WTC11 (cell line): ENCODE measurements around the gene WNT16. TPM values are rescaled to one million over a fixed set of nuclear protein-coding genes. Genes with fewer than 3 reads are reported as not detected.

Experiments used
- ATAC-seq: fragments of 200-7000 bp; cut with Tn5 transposase; 2 replicates; pipeline ENCODE4 v1.10.0; 2021; ENCODE audit warnings: mild to moderate bottlenecking, moderate library complexity
- CTCF ChIA-PET: fragments of 300-600 bp; sonication (Branson Sonifier 250); formaldehyde crosslinking; loops from one replicate; lab custom pipeline; 2021; ENCODE audit warnings: antibody characterized with exemption; lab: Charles Lee
- POLR2A ChIA-PET: fragments of 350-600 bp; sonication (Branson Sonifier 250); formaldehyde crosslinking; loops from one replicate; lab custom pipeline; 2021; ENCODE audit warnings: antibody characterized with exemption; lab: Charles Lee
- DNase-seq: peaks from one replicate; pipeline ENCODE4 v3.0.0; 2021; ENCODE audit warnings: low spot score
- H3K27ac Mint-ChIP-seq: 2 replicates; pipeline ENCODE4 v1.8.0; 2021; ENCODE audit warnings: mixed read lengths
- H3K27me3 Mint-ChIP-seq: 2 replicates; pipeline ENCODE4 v1.8.0; 2021; ENCODE audit warnings: low read depth, mild to moderate bottlenecking, moderate library complexity, mixed read lengths
- H3K36me3 Mint-ChIP-seq: 2 replicates; pipeline ENCODE4 v1.8.0; 2021; ENCODE audit warnings: mixed read lengths
- H3K4me1 Mint-ChIP-seq: 2 replicates; pipeline ENCODE4 v1.8.0; 2022; ENCODE audit warnings: mixed read lengths
- H3K4me3 Mint-ChIP-seq: 2 replicates; pipeline ENCODE4 v1.8.0; 2021; ENCODE audit warnings: mild to moderate bottlenecking, moderate library complexity, mixed read lengths
- H3K9me3 Mint-ChIP-seq: 2 replicates; pipeline ENCODE4 v1.8.0; 2021; ENCODE audit warnings: mixed read lengths
- AFF4 ChIP-seq: sonication (generic); formaldehyde crosslinking; IDR thresholded peaks from 2 replicates; pipeline ENCODE4 v1.8.1; 2023; ENCODE audit warnings: mild to moderate bottlenecking, missing genetic modification reagents, borderline replicate concordance
- ARID4B ChIP-seq: sonication (generic); formaldehyde crosslinking; IDR thresholded peaks from 2 replicates; pipeline ENCODE4 v1.8.0; 2023; ENCODE audit warnings: missing genetic modification reagents, mild to moderate bottlenecking, borderline replicate concordance
- ATF3 ChIP-seq: sonication (generic); formaldehyde crosslinking; conservative IDR thresholded peaks from 2 replicates; pipeline ENCODE4 v1.8.1; 2022; ENCODE audit warnings: mild to moderate bottlenecking, missing genetic modification reagents
- E2F1 ChIP-seq: sonication (generic); formaldehyde crosslinking; IDR thresholded peaks from 2 replicates; pipeline ENCODE4 v1.8.0; 2022; ENCODE audit warnings: mild to moderate bottlenecking, missing genetic modification reagents
- E2F4 ChIP-seq: sonication (generic); formaldehyde crosslinking; IDR thresholded peaks from 2 replicates; pipeline ENCODE4 v1.8.1; 2022; ENCODE audit warnings: low read depth, mild to moderate bottlenecking, moderate library complexity, missing genetic modification reagents, borderline replicate concordance
- E2F5 ChIP-seq: sonication (generic); formaldehyde crosslinking; IDR thresholded peaks from 2 replicates; pipeline ENCODE4 v1.8.1; 2022; ENCODE audit warnings: mild to moderate bottlenecking, moderate library complexity, missing genetic modification reagents
- EMX1 ChIP-seq: fragments of 250-450 bp; sonication (Bioruptor Pico); IDR thresholded peaks from 2 replicates; pipeline ENCODE4 v1.8.0; 2021; ENCODE audit warnings: mild to moderate bottlenecking
- FOXK1 ChIP-seq: sonication (generic); formaldehyde crosslinking; IDR thresholded peaks from 2 replicates; pipeline ENCODE4 v1.8.0; 2022; ENCODE audit warnings: mild to moderate bottlenecking, moderate library complexity, missing genetic modification reagents
- FOXP1 ChIP-seq: sonication (generic); formaldehyde crosslinking; IDR thresholded peaks from 2 replicates; pipeline ENCODE4 v1.8.0; 2022; ENCODE audit warnings: missing genetic modification reagents, mild to moderate bottlenecking, moderate library complexity, borderline replicate concordance
- GTF2I ChIP-seq: fragments of 250-450 bp; sonication (Bioruptor Pico); conservative IDR thresholded peaks from 2 replicates; pipeline ENCODE4 v1.4.0; 2021; ENCODE audit warnings: mild to moderate bottlenecking
- HMGXB4 ChIP-seq: sonication (generic); formaldehyde crosslinking; IDR thresholded peaks from 2 replicates; pipeline ENCODE4 v1.8.1; 2023; ENCODE audit warnings: mild to moderate bottlenecking, moderate library complexity, missing genetic modification reagents
- IRF2 ChIP-seq: sonication (generic); formaldehyde crosslinking; IDR thresholded peaks from 2 replicates; pipeline ENCODE4 v1.8.0; 2022; ENCODE audit warnings: low read depth, missing genetic modification reagents, borderline replicate concordance
- KAT7 ChIP-seq: sonication (generic); formaldehyde crosslinking; IDR thresholded peaks from 2 replicates; pipeline ENCODE4 v1.8.1; 2023; ENCODE audit warnings: missing genetic modification reagents, mild to moderate bottlenecking, borderline replicate concordance
- MYBL2 ChIP-seq: sonication (generic); formaldehyde crosslinking; IDR thresholded peaks from 2 replicates; pipeline ENCODE4 v1.8.1; 2023; ENCODE audit warnings: mild to moderate bottlenecking, moderate library complexity, missing genetic modification reagents
- NFATC4 ChIP-seq: fragments of 250-450 bp; sonication (Bioruptor Pico); IDR thresholded peaks from 2 replicates; pipeline ENCODE4 v1.9.0; 2021; ENCODE audit warnings: mild to moderate bottlenecking
- NR3C1 ChIP-seq: sonication (generic); formaldehyde crosslinking; conservative IDR thresholded peaks from 2 replicates; pipeline ENCODE4 v1.8.1; 2023; ENCODE audit warnings: low read depth, mild to moderate bottlenecking, missing genetic modification reagents
- PREB ChIP-seq: sonication (generic); formaldehyde crosslinking; IDR thresholded peaks from 2 replicates; pipeline ENCODE4 v1.8.1; 2022; ENCODE audit warnings: mild to moderate bottlenecking, missing genetic modification reagents, moderate library complexity, borderline replicate concordance
- TCF7 ChIP-seq: sonication (generic); formaldehyde crosslinking; IDR thresholded peaks from 2 replicates; pipeline ENCODE4 v1.8.0; 2022; ENCODE audit warnings: mild to moderate bottlenecking, low read depth, missing genetic modification reagents, moderate library complexity
- TEAD1 ChIP-seq: sonication (generic); formaldehyde crosslinking; IDR thresholded peaks from 2 replicates; pipeline ENCODE4 v1.8.0; 2022; ENCODE audit warnings: mild to moderate bottlenecking, missing genetic modification reagents
- TEAD4 ChIP-seq: sonication (generic); formaldehyde crosslinking; IDR thresholded peaks from 2 replicates; pipeline ENCODE4 v1.8.0; 2022; ENCODE audit warnings: mild to moderate bottlenecking, missing genetic modification reagents
- ZNF121 ChIP-seq: sonication (generic); formaldehyde crosslinking; IDR thresholded peaks from 2 replicates; pipeline ENCODE4 v1.8.0; 2023; ENCODE audit warnings: missing genetic modification reagents
- ZNF396 ChIP-seq: fragments of 250-450 bp; sonication (Bioruptor Pico); IDR thresholded peaks from 2 replicates; pipeline ENCODE4 v1.8.0; 2021; ENCODE audit warnings: mild to moderate bottlenecking, moderate library complexity, borderline replicate concordance
- total RNA-seq: library from RNA; stranded (reverse); gene quantifications from 3 replicates; pipeline ENCODE4 v1.2.3, GENCODE V29; 2021

The WNT16 gene
- total RNA-seq, 1 experiment from 2014 or later = 0.33 TPM

GRCh38 chr7:121352323-121352722, 23.5 kb downstream of the WNT16 start:
- Mint-ChIP-seq H3K36me3 (peaks cover 21% of the 10 kb centered on the region), H3K9me3 (no peaks in the 10 kb centered on the region), H3K27ac (no peak overlapping the region), H3K4me3 (no peak overlapping the region), H3K4me1 (no peaks in the 10 kb centered on the region), H3K27me3 (no peaks in the 10 kb centered on the region)
- ATAC-seq (no peak), DNase-seq (no peak)
- ChIA-PET CTCF (interaction anchor here (1.0 to 1.4 kb wide), 3 partner anchors 13 to 642 kb away, joined by 3 to 5 read pairs (median 5); partner anchors contain the start of gene FAM3C), POLR2A (no interaction called here)
- TF ChIP-seq TEAD4 (no peak), EMX1 (CRISPR knock-in tag) (no peak), FOXK1 (no peak), NFATC4 (CRISPR knock-in tag) (no peak), HMGXB4 (no peak), AFF4 (no peak), ATF3 (CRISPR knock-in tag) (no peak), TEAD1 (CRISPR knock-in tag) (no peak), IRF2 (CRISPR knock-in tag) (no peak), FOXP1 (no peak), NR3C1 (CRISPR knock-in tag) (no peak), TCF7 (CRISPR knock-in tag) (no peak), GTF2I (CRISPR knock-in tag) (no peak)

- POLR2A ChIA-PET = no interaction called here
- Mint-ChIP-seq H3K27me3 (no peaks in the 10 kb centered on the region), H3K4me1 (peaks cover 12% of the 10 kb centered on the region)
- TF ChIP-seq PREB (CRISPR knock-in tag) (no peak), E2F4 (CRISPR knock-in tag) (no peak), E2F5 (CRISPR knock-in tag) (no peak), E2F1 (CRISPR knock-in tag) (no peak), ZNF396 (CRISPR knock-in tag) (no peak), ARID4B (CRISPR knock-in tag) (no peak), MYBL2 (no peak), ZNF121 (CRISPR knock-in tag) (no peak), KAT7 (CRISPR knock-in tag) (no peak)
These were observed 26.8 kb downstream of the WNT16 start for GRCh38 chr7:121355574-121355973.

More at GRCh38 chr7:121355574-121355973, 26.8 kb downstream of the WNT16 start:
- Mint-ChIP-seq H3K27ac (no peak overlapping the region), H3K36me3 (peaks cover 21% of the 10 kb centered on the region), H3K9me3 (no peaks in the 10 kb centered on the region), H3K4me3 (no peak overlapping the region)
- ATAC-seq (no peak), DNase-seq (no peak)
- CTCF ChIA-PET = no interaction called here
